Measurements from ENCODE around the gene CCDC157.

Gene CCDC157

GRCh38 chr22:30361916-30362650 lies 5.3 kb downstream of the CCDC157 start:
- no peak overlapping the region for H3K9ac ChIP-seq (ENCODE audit: low read length)
- no peaks in the 10 kb centered on the region for H3K27me3 ChIP-seq (replicated peaks; ENCODE audit: control insufficient read depth, insufficient read depth, low read length)
- H3K4me1 ChIP-seq (ENCODE audit: control insufficient read depth, insufficient read depth, low read length): no peaks in the 10 kb centered on the region
- H3K4me3 ChIP-seq (ENCODE audit: low read length): no peak overlapping the region
- no peaks in the 10 kb centered on the region for H3K36me3 ChIP-seq (ENCODE audit: control insufficient read depth, insufficient read depth, low read length, severe bottlenecking)
- no peak for DNase-seq (ENCODE audit: low read depth)
- H3K9me3 ChIP-seq (ENCODE audit: control insufficient read depth, low read length): no peaks in the 10 kb centered on the region

GRCh38 chr22:30362651-30363281 lies 6.0 kb downstream of the CCDC157 start:
- DNase-seq (ENCODE audit: low read depth): no peak

DNA sequence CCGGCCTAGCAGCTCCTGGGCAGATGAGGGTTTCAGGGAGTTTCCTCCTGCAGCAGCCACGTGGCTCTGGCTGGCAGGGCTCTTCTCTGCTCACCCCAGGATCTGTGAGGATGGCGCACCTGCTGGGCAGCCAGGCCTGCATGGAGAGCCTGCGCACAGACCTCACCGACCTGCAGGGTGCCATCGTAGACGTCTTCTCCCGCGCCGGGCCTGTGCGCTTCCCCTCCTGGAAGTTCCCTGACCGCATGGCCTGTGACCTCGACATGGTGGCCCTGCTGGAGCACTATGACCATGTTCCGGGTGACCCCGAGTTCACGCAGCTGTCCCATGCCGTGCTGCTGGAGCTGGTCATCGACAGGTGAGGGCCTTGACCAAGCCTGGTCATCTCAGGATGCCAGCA lies 9.1 kb downstream of the CCDC157 start:
- no peaks in the 10 kb centered on the region for H3K9me3 ChIP-seq (ENCODE audit: control insufficient read depth, low read length)
- no peak for DNase-seq (ENCODE audit: low read depth)
- H3K4me3 ChIP-seq (ENCODE audit: low read length): no peak overlapping the region
- no peaks in the 10 kb centered on the region for H3K36me3 ChIP-seq (ENCODE audit: control insufficient read depth, insufficient read depth, low read length, severe bottlenecking)
- H3K9ac ChIP-seq (ENCODE audit: low read length): no peak overlapping the region
- H3K27me3 ChIP-seq (replicated peaks; ENCODE audit: control insufficient read depth, insufficient read depth, low read length): no peaks in the 10 kb centered on the region
- H3K4me1 ChIP-seq (ENCODE audit: control insufficient read depth, insufficient read depth, low read length): no peaks in the 10 kb centered on the region

More at GRCh38 chr22:30362651-30363281, 6.0 kb downstream of the CCDC157 start:
- no peak overlapping the region for H3K9ac ChIP-seq (ENCODE audit: low read length)
- H3K4me1 ChIP-seq (ENCODE audit: control insufficient read depth, insufficient read depth, low read length): no peaks in the 10 kb centered on the region
- H3K9me3 ChIP-seq (ENCODE audit: control insufficient read depth, low read length): no peaks in the 10 kb centered on the region
- no peak overlapping the region for H3K4me3 ChIP-seq (ENCODE audit: low read length)
- H3K36me3 ChIP-seq (ENCODE audit: control insufficient read depth, insufficient read depth, low read length, severe bottlenecking): no peaks in the 10 kb centered on the region
- H3K27me3 ChIP-seq (replicated peaks; ENCODE audit: control insufficient read depth, insufficient read depth, low read length): no peaks in the 10 kb centered on the region

- no peak for DNase-seq (ENCODE audit: low read depth)
- Histone ChIP-seq H3K9me3 (ENCODE audit: control insufficient read depth, low read length) (no peaks in the 10 kb centered on the region), H3K36me3 (ENCODE audit: control insufficient read depth, insufficient read depth, low read length, severe bottlenecking) (no peaks in the 10 kb centered on the region), H3K27me3 (replicated peaks; ENCODE audit: control insufficient read depth, insufficient read depth, low read length) (no peaks in the 10 kb centered on the region), H3K9ac (ENCODE audit: low read length) (no peak overlapping the region), H3K4me3 (ENCODE audit: low read length) (no peak overlapping the region), H3K4me1 (ENCODE audit: control insufficient read depth, insufficient read depth, low read length) (peaks cover 7% of the 10 kb centered on the region)
These were observed 11.6 kb downstream of the CCDC157 start for GRCh38 chr22:30368420-30368819.

DNA sequence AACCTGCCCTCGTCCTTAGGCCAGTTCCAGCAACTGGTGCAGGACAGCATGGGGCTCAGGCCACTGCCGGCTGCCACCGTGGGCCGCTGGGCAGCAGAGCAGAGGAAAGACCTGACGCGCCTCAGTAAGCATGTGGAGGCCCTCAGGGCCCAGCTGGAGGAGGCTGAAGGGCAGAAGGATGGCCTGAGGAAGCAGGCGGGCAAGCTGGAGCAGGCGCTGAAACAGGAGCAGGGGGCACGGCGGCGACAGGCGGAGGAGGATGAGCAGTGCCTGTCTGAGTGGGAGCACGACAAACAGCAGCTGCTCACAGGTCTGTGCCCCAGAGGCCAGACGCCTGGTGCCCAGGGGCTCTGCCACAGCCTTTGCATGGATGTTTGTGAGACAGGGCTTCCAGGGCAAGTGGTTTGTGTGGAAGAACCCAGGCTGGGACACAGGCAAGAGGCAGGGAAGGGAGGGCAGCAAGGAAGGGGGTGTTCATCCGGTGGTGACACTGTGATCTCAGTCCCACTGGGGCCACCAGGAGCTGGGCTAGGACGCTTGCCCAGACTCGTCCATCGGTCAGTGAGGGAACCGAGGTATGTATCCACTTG lies 13.9 kb downstream of the CCDC157 start:
- H3K4me3 ChIP-seq (ENCODE audit: low read length): no peak overlapping the region
- H3K9ac ChIP-seq (ENCODE audit: low read length): no peak overlapping the region
- DNase-seq (ENCODE audit: low read depth): no peak
- H3K9me3 ChIP-seq (ENCODE audit: control insufficient read depth, low read length): no peaks in the 10 kb centered on the region
- H3K4me1 ChIP-seq (ENCODE audit: control insufficient read depth, insufficient read depth, low read length): peaks cover 7% of the 10 kb centered on the region
- H3K36me3 ChIP-seq (ENCODE audit: control insufficient read depth, insufficient read depth, low read length, severe bottlenecking): no peaks in the 10 kb centered on the region
- H3K27me3 ChIP-seq (replicated peaks; ENCODE audit: control insufficient read depth, insufficient read depth, low read length): no peaks in the 10 kb centered on the region

DNA sequence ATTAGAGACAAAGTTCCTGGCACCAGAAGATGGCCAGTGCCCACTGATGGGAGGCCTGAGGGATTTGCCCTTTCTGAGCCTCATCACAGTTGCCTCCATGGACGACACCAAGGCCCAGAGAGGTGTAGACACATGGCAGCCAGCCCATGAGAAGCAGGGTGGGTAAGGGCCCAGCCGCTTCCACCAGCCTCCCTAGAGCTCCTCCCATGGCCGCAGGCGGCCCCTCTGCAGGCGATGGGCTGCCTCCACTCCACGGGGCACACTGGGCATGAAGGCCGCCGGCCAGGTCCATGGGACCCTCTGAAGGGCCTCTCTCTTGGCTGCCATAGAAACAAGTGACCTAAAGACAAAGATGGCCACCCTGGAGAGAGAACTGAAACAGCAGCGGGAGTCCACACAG lies 14.5 kb downstream of the CCDC157 start:
- H3K9ac ChIP-seq (ENCODE audit: low read length): no peak overlapping the region
- H3K36me3 ChIP-seq (ENCODE audit: control insufficient read depth, insufficient read depth, low read length, severe bottlenecking): no peaks in the 10 kb centered on the region
- H3K9me3 ChIP-seq (ENCODE audit: control insufficient read depth, low read length): no peaks in the 10 kb centered on the region
- peaks cover 7% of the 10 kb centered on the region for H3K4me1 ChIP-seq (ENCODE audit: control insufficient read depth, insufficient read depth, low read length)
- H3K4me3 ChIP-seq (ENCODE audit: low read length): no peak overlapping the region
- no peaks in the 10 kb centered on the region for H3K27me3 ChIP-seq (replicated peaks; ENCODE audit: control insufficient read depth, insufficient read depth, low read length)
- DNase-seq (ENCODE audit: low read depth): no peak

DNA sequence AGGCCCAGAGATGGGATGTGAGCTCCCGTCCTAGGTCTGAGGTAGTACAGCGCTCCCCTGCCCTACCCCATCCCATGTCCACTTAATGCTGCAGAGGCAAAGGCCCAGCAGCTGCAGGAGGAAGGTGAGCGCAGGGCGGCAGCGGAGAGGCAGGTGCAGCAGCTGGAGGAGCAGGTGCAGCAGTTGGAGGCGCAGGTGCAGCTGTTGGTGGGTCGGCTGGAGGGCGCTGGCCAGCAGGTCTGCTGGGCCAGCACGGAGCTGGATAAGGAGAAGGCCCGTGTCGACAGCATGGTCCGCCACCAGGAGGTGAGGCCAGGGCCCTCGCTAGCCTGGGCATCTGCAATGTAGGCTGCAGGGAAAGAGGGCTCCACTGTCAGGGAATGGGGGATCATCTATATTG lies 15.2 kb downstream of the CCDC157 start:
- H3K27me3 ChIP-seq (replicated peaks; ENCODE audit: control insufficient read depth, insufficient read depth, low read length): no peaks in the 10 kb centered on the region
- H3K36me3 ChIP-seq (ENCODE audit: control insufficient read depth, insufficient read depth, low read length, severe bottlenecking): peaks cover 3% of the 10 kb centered on the region
- H3K9ac ChIP-seq (ENCODE audit: low read length): no peak overlapping the region
- peaks cover 7% of the 10 kb centered on the region for H3K4me1 ChIP-seq (ENCODE audit: control insufficient read depth, insufficient read depth, low read length)
- H3K4me3 ChIP-seq (ENCODE audit: low read length): no peak overlapping the region
- no peaks in the 10 kb centered on the region for H3K9me3 ChIP-seq (ENCODE audit: control insufficient read depth, low read length)
- no peak for DNase-seq (ENCODE audit: low read depth)

- H3K27me3 ChIP-seq (replicated peaks; ENCODE audit: control insufficient read depth, insufficient read depth, low read length): no peaks in the 10 kb centered on the region
- no peak for DNase-seq (ENCODE audit: low read depth)
- peaks cover 12% of the 10 kb centered on the region for H3K36me3 ChIP-seq (ENCODE audit: control insufficient read depth, insufficient read depth, low read length, severe bottlenecking)
- H3K4me1 ChIP-seq (ENCODE audit: control insufficient read depth, insufficient read depth, low read length): peaks cover 7% of the 10 kb centered on the region
- H3K9ac ChIP-seq (ENCODE audit: low read length): no peak overlapping the region
- no peak overlapping the region for H3K4me3 ChIP-seq (ENCODE audit: low read length)
- H3K9me3 ChIP-seq (ENCODE audit: control insufficient read depth, low read length): no peaks in the 10 kb centered on the region
These were observed 16.1 kb downstream of the CCDC157 start for GRCh38 chr22:30372915-30373314.

GRCh38 chr22:30373331-30374325 lies 16.8 kb downstream of the CCDC157 start:
- Histone ChIP-seq H3K4me3 (ENCODE audit: low read length) (no peak overlapping the region), H3K9ac (ENCODE audit: low read length) (no peak overlapping the region), H3K27me3 (replicated peaks; ENCODE audit: control insufficient read depth, insufficient read depth, low read length) (no peaks in the 10 kb centered on the region), H3K4me1 (ENCODE audit: control insufficient read depth, insufficient read depth, low read length) (peaks cover 7% of the 10 kb centered on the region), H3K9me3 (ENCODE audit: control insufficient read depth, low read length) (no peaks in the 10 kb centered on the region), H3K36me3 (ENCODE audit: control insufficient read depth, insufficient read depth, low read length, severe bottlenecking) (peaks cover 14% of the 10 kb centered on the region)
- DNase-seq (ENCODE audit: low read depth): no peak

DNA sequence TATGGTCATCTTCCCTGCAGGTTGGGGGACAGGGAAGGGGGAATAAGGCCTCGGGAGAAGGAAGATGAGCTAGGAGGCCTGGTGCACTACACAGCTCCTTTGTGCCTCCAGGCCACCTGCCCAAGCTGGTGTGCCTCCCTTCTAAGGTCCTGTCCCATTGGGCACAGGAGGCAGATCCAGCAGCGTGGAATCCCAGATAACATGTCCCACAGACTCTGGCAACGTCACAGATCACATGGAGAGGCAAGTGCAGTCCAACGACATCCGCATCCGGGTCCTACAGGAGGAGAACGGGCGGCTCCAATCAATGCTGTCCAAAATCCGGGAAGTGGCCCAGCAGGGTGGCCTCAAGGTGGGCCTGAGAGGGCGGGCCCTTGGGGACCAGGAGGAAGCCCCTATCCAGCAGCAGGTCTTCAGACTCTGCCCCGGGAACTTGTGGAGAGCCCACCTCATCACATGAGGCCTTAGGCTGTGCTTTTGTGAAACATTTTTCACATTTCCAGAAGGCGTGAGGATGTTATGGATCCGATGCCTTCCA lies 18.6 kb downstream of the CCDC157 start:
- Histone ChIP-seq H3K4me1 (ENCODE audit: control insufficient read depth, insufficient read depth, low read length) (peaks cover 7% of the 10 kb centered on the region), H3K9me3 (ENCODE audit: control insufficient read depth, low read length) (no peaks in the 10 kb centered on the region), H3K36me3 (ENCODE audit: control insufficient read depth, insufficient read depth, low read length, severe bottlenecking) (peaks cover 24% of the 10 kb centered on the region), H3K9ac (ENCODE audit: low read length) (no peak overlapping the region), H3K4me3 (ENCODE audit: low read length) (no peak overlapping the region), H3K27me3 (replicated peaks; ENCODE audit: control insufficient read depth, insufficient read depth, low read length) (no peaks in the 10 kb centered on the region)
- DNase-seq (ENCODE audit: low read depth): no peak
